ENCODE data around the gene DCAF7. TPM values are rescaled to one million over a fixed set of nuclear protein-coding genes. Genes with fewer than 3 reads are reported as not detected.

The DCAF7 gene
- total RNA-seq, 4 donors from 2014 or later, result 25.5 to 33.3 (median 28.2) TPM

GRCh38 chr17:63610854-63611253 lies 60.6 kb downstream of the DCAF7 start:
- Histone ChIP-seq H3K36me3 (peaks cover 5 to 56% (median 10%) of the 10 kb centered on the region in 3 donors), H3K9me3 (no peaks in the 10 kb centered on the region), H3K4me1 (peaks cover 0 to 5% (median 0%) of the 10 kb centered on the region in 4 donors), H3K27me3 (no peaks in the 10 kb centered on the region), H3K4me3 (no peak overlapping the region), H3K27ac (no peak overlapping the region)
- DNase-seq (ENCODE audit: low spot score in 2 of 2), result no peak
- TF ChIP-seq EP300 (IDR thresholded peaks at IDR 0.05), result no peak
- no peak for TF ChIP-seq POLR2A (IDR thresholded peaks at IDR 0.05)
- 89 to 96% methylated on average over 10 of the region's 10 CpGs for WGBS, 2 donors

DNA sequence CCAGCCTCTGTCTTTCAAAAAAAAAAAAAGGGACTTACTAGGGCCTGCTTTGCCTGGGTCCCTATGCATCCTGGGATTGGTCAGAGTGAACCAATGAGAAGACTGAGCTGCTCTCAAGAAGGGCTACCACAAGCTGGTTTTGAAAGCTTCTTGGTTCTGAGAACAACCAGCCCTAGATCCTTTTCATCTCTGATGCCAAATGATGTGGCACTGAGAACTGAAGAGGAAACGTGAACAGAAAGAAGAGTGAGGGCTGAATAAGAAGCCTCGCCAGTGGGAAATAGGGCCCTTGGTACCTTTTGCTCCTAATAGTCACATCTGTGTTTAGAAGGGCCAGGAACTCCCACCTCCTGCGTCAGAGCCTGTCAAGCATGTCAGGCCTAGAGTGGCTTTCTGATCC lies 61.1 kb downstream of the DCAF7 start:
- 80 to 81% methylated on average over 3 of the region's 3 CpGs for WGBS, 2 donors
- Histone ChIP-seq H3K4me1 (peaks cover 0 to 5% (median 0%) of the 10 kb centered on the region in 4 donors), H3K36me3 (peaks cover 5 to 51% (median 10%) of the 10 kb centered on the region in 3 donors), H3K9me3 (no peaks in the 10 kb centered on the region), H3K27me3 (no peaks in the 10 kb centered on the region), H3K4me3 (no peak overlapping the region), H3K27ac (no peak overlapping the region)
- TF ChIP-seq CTCF (IDR thresholded peaks at IDR 0.05), result no peak
- no peak for TF ChIP-seq POLR2A (IDR thresholded peaks at IDR 0.05)
- TF ChIP-seq EP300 (IDR thresholded peaks at IDR 0.05), result no peak
- DNase-seq (ENCODE audit: low spot score in 2 of 2), result no peak

- H3K36me3 ChIP-seq, result peaks cover 0 to 28% (median 0%) of the 10 kb centered on the region in 3 donors
- no peaks in the 10 kb centered on the region for H3K9me3 ChIP-seq
- TF ChIP-seq POLR2A (IDR thresholded peaks at IDR 0.05), result no peak
- no peak for TF ChIP-seq CTCF (IDR thresholded peaks at IDR 0.05)
- no peak for TF ChIP-seq EP300 (IDR thresholded peaks at IDR 0.05)
- no peak overlapping the region for H3K27ac ChIP-seq
- 87 to 88% methylated on average over 2 of the region's 2 CpGs for WGBS, 2 donors
- no peak overlapping the region for H3K4me3 ChIP-seq
- no peaks in the 10 kb centered on the region for H3K27me3 ChIP-seq
- no peak for DNase-seq (ENCODE audit: low spot score in 2 of 2)
- peaks cover 0 to 5% (median 0%) of the 10 kb centered on the region in 4 donors for H3K4me1 ChIP-seq
Measured at GRCh38 chr17:63613663-63614062, 63.4 kb downstream of the DCAF7 start.

DNA sequence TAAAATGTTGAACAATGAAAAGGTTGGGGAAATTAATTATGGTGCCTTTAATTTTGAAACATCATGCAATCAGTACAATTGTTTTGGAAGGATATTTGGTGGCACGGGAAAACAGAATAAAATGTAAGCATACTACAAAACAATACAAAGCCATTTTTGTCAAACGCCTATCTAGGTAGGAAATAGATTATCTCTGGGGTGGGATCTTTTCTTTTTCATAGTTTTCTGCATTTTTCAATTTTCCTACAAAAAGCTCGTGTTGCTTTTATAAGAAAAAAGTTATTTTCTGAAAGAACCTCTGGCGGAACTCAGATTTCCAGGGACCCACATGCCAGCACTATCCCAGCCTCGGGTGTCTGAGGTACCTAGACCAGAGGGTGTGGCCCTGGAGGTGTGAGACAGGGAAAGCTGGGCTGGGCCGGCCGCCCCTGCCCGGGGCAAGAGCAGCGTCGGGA lies 71.0 kb downstream of the DCAF7 start:
- H3K27ac ChIP-seq, result peak overlapping the region; percentile 77 to 96 (median 90)
- TF ChIP-seq POLR2A (IDR thresholded peaks at IDR 0.05) (no peak), CTCF (IDR thresholded peaks at IDR 0.05) (no peak), EP300 (IDR thresholded peaks at IDR 0.05) (no peak)
- H3K4me3 ChIP-seq, result peak overlapping the region; percentile 73 to 92 (median 82)
- H3K9me3 ChIP-seq, result no peaks in the 10 kb centered on the region
- no peak for DNase-seq (ENCODE audit: low spot score in 2 of 2)
- peaks cover 0 to 37% (median 24%) of the 10 kb centered on the region in 4 donors for H3K4me1 ChIP-seq
- no peaks in the 10 kb centered on the region for H3K36me3 ChIP-seq
- 6% methylated on average over 10 of the region's 10 CpGs for WGBS, 2 donors
- H3K27me3 ChIP-seq, result no peaks in the 10 kb centered on the region

- H3K36me3 ChIP-seq, result no peaks in the 10 kb centered on the region
- peaks cover 0 to 43% (median 30%) of the 10 kb centered on the region in 4 donors for H3K4me1 ChIP-seq
- peak within 1 kb of the TSS; percentile 77 to 96 (median 90) for H3K27ac ChIP-seq
- H3K4me3 ChIP-seq, result peak within 1 kb of the TSS; percentile 73 to 92 (median 82)
- peak; percentile 63 to 81 for TF ChIP-seq POLR2A (IDR thresholded peaks at IDR 0.05)
- TF ChIP-seq EP300 (IDR thresholded peaks at IDR 0.05), result peak in 1 of 2 donors; percentile 88
- peak; percentile 21 to 64 (median 36) for TF ChIP-seq CTCF (IDR thresholded peaks at IDR 0.05)
- H3K9me3 ChIP-seq, result no peaks in the 10 kb centered on the region
- H3K27me3 ChIP-seq, result no peaks in the 10 kb centered on the region
- DNase-seq (ENCODE audit: low spot score in 2 of 2), result peak; percentile 98 to 99
- 0 to 1% methylated on average over 44 to 50 of the region's 75 CpGs for WGBS, 2 donors
Measured at GRCh38 chr17:63621684-63622573, 71.7 kb downstream of the DCAF7 start, which contains the start of gene MAP3K3. Gene MAP3K3, plus strand, starts transcription at chr17:63622417. Its CDS starts 343 bp downstream, at chr17:63622760.
